Measurements from ENCODE around the gene PUM2.
"Not testable (repeated sequence)": the region's sequence is repeated elsewhere in the genome, so short reads cannot be mapped to it uniquely, and the experiment has no call there.

The PUM2 gene

DNA sequence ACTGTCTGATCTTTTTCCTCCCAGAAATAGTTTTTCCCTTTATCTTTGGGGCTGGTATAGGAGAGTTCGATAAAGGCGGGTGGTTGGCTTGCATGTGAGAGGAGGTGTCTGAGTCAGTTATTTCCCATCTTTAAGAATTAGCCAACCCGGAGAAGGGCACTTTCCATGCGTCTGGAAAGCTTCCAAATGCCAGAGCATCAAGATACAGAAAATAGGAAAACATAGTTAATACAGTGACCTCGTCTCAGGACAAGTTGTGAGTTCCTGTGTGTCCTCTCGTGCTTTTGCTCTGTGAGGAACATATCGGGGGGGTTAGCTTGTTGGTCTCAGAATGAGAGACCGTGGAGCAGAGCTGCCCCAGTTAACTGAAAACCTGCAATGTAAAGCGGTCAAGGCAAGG, 18.7 kb upstream of the PUM2 start:
- no peak overlapping the region for H3K4me3 ChIP-seq (ENCODE audit: low read depth, low read length)
- TF ChIP-seq, protein P1, sequence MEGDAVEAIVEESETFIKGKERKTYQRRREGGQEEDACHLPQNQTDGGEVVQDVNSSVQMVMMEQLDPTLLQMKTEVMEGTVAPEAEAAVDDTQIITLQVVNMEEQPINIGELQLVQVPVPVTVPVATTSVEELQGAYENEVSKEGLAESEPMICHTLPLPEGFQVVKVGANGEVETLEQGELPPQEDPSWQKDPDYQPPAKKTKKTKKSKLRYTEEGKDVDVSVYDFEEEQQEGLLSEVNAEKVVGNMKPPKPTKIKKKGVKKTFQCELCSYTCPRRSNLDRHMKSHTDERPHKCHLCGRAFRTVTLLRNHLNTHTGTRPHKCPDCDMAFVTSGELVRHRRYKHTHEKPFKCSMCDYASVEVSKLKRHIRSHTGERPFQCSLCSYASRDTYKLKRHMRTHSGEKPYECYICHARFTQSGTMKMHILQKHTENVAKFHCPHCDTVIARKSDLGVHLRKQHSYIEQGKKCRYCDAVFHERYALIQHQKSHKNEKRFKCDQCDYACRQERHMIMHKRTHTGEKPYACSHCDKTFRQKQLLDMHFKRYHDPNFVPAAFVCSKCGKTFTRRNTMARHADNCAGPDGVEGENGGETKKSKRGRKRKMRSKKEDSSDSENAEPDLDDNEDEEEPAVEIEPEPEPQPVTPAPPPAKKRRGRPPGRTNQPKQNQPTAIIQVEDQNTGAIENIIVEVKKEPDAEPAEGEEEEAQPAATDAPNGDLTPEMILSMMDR (IDR thresholded peaks at IDR 0.05; ENCODE audit: borderline replicate concordance, insufficient read depth, low read depth, low read length) = no peak

DNA sequence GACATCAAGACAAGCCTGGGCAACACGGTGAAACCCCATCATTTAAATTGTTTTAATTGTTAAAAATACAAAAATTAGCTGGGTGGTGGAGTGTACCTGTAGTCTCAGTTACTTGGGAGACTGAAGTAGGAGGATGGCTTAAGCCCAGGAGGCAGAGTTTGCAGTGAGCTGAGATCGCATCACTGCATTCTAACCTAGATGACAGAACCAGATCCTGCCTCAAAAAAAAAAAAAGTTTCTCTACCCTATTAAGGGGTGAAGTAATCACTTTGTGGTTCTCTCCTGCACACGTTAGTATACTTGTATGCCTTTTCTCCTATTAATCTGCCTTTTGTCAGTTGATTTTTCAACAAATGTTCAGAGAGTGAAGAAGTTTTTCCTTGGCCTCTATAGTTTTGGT, 18.1 kb upstream of the PUM2 start:
- TF ChIP-seq, protein P1 (IDR thresholded peaks at IDR 0.05; ENCODE audit: borderline replicate concordance, insufficient read depth, low read depth, low read length) = no peak
- no peak overlapping the region for H3K4me3 ChIP-seq (ENCODE audit: low read depth, low read length)

DNA sequence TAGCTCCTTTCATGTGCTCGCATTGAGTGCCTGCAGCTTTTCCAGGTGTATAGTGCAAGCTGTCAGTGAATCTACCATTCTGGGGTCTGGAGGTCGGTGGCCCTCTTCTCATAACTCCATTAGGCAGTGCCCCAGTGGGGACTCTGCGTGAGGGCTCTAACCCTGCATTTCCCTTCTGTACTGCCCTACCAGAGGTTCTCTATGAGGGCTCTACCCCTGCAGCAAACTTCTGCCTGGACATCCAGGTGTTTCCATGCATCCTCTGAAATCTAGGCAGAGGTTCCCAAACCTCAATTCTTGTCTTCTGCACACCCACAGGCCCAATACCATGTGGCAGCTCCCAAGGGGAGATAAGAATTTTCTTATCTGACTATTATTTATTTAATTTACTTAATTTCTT, 17.3 kb upstream of the PUM2 start:
- not testable (repeated sequence) for H3K4me3 ChIP-seq (ENCODE audit: low read depth, low read length)

DNA sequence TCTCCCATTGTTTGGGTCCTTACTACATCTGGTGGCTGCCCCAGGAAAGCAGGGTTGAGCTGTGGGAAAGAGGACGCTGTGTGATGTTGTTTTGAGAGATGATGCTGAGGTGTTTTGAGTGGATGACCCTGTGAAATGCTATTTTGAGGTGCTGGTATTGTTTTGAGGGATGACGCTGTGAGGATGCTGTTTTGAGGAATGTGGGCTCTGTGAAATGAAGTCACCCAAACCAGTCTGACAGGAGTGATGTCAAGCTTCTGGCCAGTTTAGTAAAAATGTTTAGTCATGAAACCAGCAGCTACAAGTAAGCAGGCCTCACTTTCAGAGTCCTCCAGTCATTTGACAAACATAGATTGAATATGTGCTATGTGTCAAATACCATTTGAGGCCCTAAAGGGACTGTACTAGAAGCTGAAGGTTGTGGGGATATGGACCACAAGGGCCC, 16.1 kb upstream of the PUM2 start:
- H3K4me3 ChIP-seq (ENCODE audit: low read depth, low read length) = no peak overlapping the region
- TF ChIP-seq, protein P1 (IDR thresholded peaks at IDR 0.05; ENCODE audit: borderline replicate concordance, insufficient read depth, low read depth, low read length) = no peak

DNA sequence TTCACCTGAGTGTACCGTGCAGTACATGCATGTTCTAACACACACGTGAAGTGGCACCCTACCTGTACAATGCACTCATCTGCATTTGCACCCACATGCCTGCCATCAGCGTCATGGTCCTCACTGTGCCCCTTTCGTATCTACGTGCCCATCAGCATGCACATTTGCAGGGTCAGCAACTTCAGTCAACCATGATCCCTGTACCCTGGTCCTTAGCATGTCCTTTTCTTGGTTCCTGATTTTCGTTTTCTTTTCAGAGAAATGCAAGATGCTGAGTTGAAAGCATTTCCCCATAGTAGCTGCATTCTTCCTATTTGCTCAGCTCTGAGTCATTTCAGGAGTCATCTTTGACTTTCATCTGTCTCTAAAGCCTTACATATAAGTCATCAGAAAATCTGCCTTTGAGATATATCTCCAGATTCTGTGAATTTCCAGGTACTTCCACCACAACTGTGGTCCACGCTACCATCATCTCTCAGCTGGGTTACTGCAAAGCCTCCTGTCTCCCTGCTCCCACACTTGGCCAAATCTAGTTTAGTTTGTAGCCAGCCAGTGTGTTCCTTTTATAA, 14.7 kb upstream of the PUM2 start:
- no peak overlapping the region for H3K4me3 ChIP-seq (ENCODE audit: low read depth, low read length)
- TF ChIP-seq, protein P1 (IDR thresholded peaks at IDR 0.05; ENCODE audit: borderline replicate concordance, insufficient read depth, low read depth, low read length) = no peak

DNA sequence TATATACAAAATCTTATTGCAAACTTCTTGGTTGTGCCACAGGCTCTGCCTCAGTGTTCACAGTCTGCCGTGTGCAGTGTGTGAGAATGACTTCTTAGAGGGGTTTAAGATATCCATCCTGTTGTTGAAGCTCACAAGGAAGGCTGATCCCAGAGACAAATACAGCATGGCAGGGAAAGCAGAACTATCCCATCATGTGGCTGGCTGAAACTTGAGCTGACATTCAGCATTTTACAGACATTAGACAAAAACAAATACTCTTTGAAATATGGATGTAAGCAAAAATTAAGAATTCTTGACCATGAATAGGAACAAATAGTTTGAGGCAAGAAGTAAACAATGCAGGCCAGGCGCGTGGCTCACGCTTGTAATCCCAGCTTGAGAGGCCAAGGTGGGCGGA, 12.9 kb upstream of the PUM2 start:
- TF ChIP-seq, protein P1 (IDR thresholded peaks at IDR 0.05; ENCODE audit: borderline replicate concordance, insufficient read depth, low read depth, low read length) = no peak
- no peak overlapping the region for H3K4me3 ChIP-seq (ENCODE audit: low read depth, low read length)

DNA sequence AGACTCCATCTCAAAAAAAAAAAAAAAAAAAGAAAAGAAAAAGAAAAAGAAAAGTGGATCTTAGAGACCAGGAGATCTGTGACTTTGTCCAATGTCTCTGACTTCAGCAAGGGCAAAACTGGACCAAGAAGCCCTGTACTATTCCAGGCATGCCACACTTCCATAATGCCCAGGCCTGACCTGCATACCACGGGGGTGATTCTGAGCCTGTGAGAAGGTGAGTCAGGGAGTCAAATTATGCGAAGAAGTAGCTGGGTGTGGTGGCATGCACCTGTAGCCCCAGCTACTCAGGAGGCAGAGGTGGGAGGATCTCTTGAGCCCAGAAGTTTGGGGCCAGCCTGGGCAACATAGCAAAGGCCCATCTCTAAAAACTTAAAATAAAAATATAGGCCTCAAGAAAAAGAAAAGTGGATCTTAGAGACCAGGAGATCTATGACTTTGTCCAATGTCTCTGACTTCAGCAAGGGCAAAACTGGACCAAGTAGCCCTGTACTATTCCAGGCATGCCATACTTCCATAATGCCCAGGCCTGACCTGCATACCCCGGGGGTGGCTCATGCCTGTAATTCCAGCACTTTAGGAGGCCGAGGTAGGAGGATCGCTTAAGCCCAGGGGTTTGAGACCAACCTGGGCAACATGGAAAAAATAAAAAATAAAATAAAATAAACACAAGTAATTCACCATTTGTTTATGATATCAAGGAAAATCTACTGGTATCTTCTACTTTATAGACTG, 12.2 kb upstream of the PUM2 start:
- no peak overlapping the region for H3K4me3 ChIP-seq (ENCODE audit: low read depth, low read length)
- TF ChIP-seq, protein P1 (IDR thresholded peaks at IDR 0.05; ENCODE audit: borderline replicate concordance, insufficient read depth, low read depth, low read length) = no peak

All from GM12875 (cell line).